ENCODE data around the gene ELK1.
"Not testable (repeated sequence)": the region's sequence is repeated elsewhere in the genome, so short reads cannot be mapped to it uniquely, and the experiment has no call there.

The ELK1 gene
- total RNA-seq: 18.1 to 67.5 (median 41.7) reads per million in 9 experiments

- H3K36me3 Mint-ChIP-seq (ENCODE audit: insufficient read depth): peaks cover 31% of the 10 kb centered on the region
- no peaks in the 10 kb centered on the region for H3K9me3 Mint-ChIP-seq
- peak within 1 kb of the TSS; percentile 92 to 94 for H3K4me3 Mint-ChIP-seq
- ATAC-seq (replicated peaks) (peak; percentile 86), DNase-seq (peak; percentile 79 to 85 (median 83))
- peak within 1 kb of the TSS; percentile 94 to 96 for H3K27ac Mint-ChIP-seq
- H3K4me1 Mint-ChIP-seq (ENCODE audit: low read depth in 2 of 2): peaks cover 30 to 36% of the 10 kb centered on the region in 2 donors
- no peaks in the 10 kb centered on the region for H3K27me3 Mint-ChIP-seq
These were observed at the start of gene ELK1 for GRCh38 chrX:47650164-47651042. Gene ELK1, minus strand, starts transcription at chrX:47650563. Its CDS starts 9,122 bp downstream, at chrX:47641441.

GRCh38 chrX:47697181-47697580 is 46.8 kb upstream of the ELK1 start:
- H3K4me3 Mint-ChIP-seq: no peak overlapping the region
- DNase-seq: no peak
- H3K27ac Mint-ChIP-seq: no peak overlapping the region
- H3K9me3 Mint-ChIP-seq: no peaks in the 10 kb centered on the region
- no peak for ATAC-seq (replicated peaks)
- H3K27me3 Mint-ChIP-seq: peaks cover 0 to 6% of the 10 kb centered on the region in 2 donors
- H3K4me1 Mint-ChIP-seq (ENCODE audit: low read depth in 2 of 2): no peaks in the 10 kb centered on the region
- H3K36me3 Mint-ChIP-seq (ENCODE audit: insufficient read depth): no peaks in the 10 kb centered on the region

- no peaks in the 10 kb centered on the region for H3K4me1 Mint-ChIP-seq (ENCODE audit: low read depth in 2 of 2)
- H3K36me3 Mint-ChIP-seq (ENCODE audit: insufficient read depth): no peaks in the 10 kb centered on the region
- no peak for DNase-seq
- no peak overlapping the region for H3K4me3 Mint-ChIP-seq
- H3K27ac Mint-ChIP-seq: no peak overlapping the region
- H3K9me3 Mint-ChIP-seq: no peaks in the 10 kb centered on the region
- ATAC-seq (replicated peaks): no peak
- peaks cover 15 to 18% of the 10 kb centered on the region in 2 donors for H3K27me3 Mint-ChIP-seq
These were observed 39.8 kb upstream of the ELK1 start for GRCh38 chrX:47690175-47690574.

- no peak for DNase-seq
- ATAC-seq (replicated peaks): no peak
These were observed 36.9 kb upstream of the ELK1 start for GRCh38 chrX:47687263-47687662.

GRCh38 chrX:47683829-47684205 is 33.5 kb upstream of the ELK1 start:
- no peak overlapping the region for H3K4me3 Mint-ChIP-seq
- ATAC-seq (replicated peaks) (no peak), DNase-seq (no peak)
- H3K9me3 Mint-ChIP-seq: no peaks in the 10 kb centered on the region
- peaks cover 4% of the 10 kb centered on the region for H3K36me3 Mint-ChIP-seq (ENCODE audit: insufficient read depth)
- H3K27me3 Mint-ChIP-seq: peaks cover 24 to 41% of the 10 kb centered on the region in 2 donors
- no peaks in the 10 kb centered on the region for H3K4me1 Mint-ChIP-seq (ENCODE audit: low read depth in 2 of 2)
- H3K27ac Mint-ChIP-seq: no peak overlapping the region

More at GRCh38 chrX:47687263-47687662, 36.9 kb upstream of the ELK1 start:
- Mint-ChIP-seq H3K36me3 (ENCODE audit: insufficient read depth) (peaks cover 4% of the 10 kb centered on the region), H3K4me3 (no peak overlapping the region), H3K9me3 (no peaks in the 10 kb centered on the region), H3K27me3 (peaks cover 22 to 29% of the 10 kb centered on the region in 2 donors), H3K27ac (no peak overlapping the region), H3K4me1 (ENCODE audit: low read depth in 2 of 2) (no peaks in the 10 kb centered on the region)

- Mint-ChIP-seq H3K36me3 (ENCODE audit: insufficient read depth) (peaks cover 4% of the 10 kb centered on the region), H3K4me3 (no peak overlapping the region), H3K27me3 (peaks cover 23 to 44% of the 10 kb centered on the region in 2 donors), H3K27ac (no peak overlapping the region), H3K9me3 (no peaks in the 10 kb centered on the region), H3K4me1 (ENCODE audit: low read depth in 2 of 2) (no peaks in the 10 kb centered on the region)
- no peak for ATAC-seq (replicated peaks)
- DNase-seq: no peak
These were observed 32.9 kb upstream of the ELK1 start for GRCh38 chrX:47683184-47683828.

GRCh38 chrX:47675959-47676859 is 25.8 kb upstream of the ELK1 start:
- ATAC-seq (replicated peaks); H3K4me3 Mint-ChIP-seq; DNase-seq; H3K36me3 Mint-ChIP-seq (ENCODE audit: insufficient read depth); H3K4me1 Mint-ChIP-seq (ENCODE audit: low read depth in 2 of 2); H3K9me3 Mint-ChIP-seq; H3K27ac Mint-ChIP-seq: not testable (repeated sequence)
- peaks cover 7 to 22% of the 10 kb centered on the region in 2 donors for H3K27me3 Mint-ChIP-seq

GRCh38 chrX:47674776-47675175 is 24.4 kb upstream of the ELK1 start:
- no peak overlapping the region for H3K4me3 Mint-ChIP-seq
- H3K27ac Mint-ChIP-seq: no peak overlapping the region
- no peak for ATAC-seq (replicated peaks)
- DNase-seq: no peak
- H3K27me3 Mint-ChIP-seq: peaks cover 7 to 20% of the 10 kb centered on the region in 2 donors
- H3K4me1 Mint-ChIP-seq (ENCODE audit: low read depth in 2 of 2): no peaks in the 10 kb centered on the region
- no peaks in the 10 kb centered on the region for H3K9me3 Mint-ChIP-seq
- no peaks in the 10 kb centered on the region for H3K36me3 Mint-ChIP-seq (ENCODE audit: insufficient read depth)

GRCh38 chrX:47665797-47666196 is 15.4 kb upstream of the ELK1 start:
- not testable (repeated sequence) for H3K27me3 Mint-ChIP-seq; ATAC-seq (replicated peaks); H3K36me3 Mint-ChIP-seq (ENCODE audit: insufficient read depth); H3K27ac Mint-ChIP-seq; DNase-seq; H3K4me1 Mint-ChIP-seq (ENCODE audit: low read depth in 2 of 2); H3K4me3 Mint-ChIP-seq; H3K9me3 Mint-ChIP-seq

GRCh38 chrX:47664737-47665136 is 14.4 kb upstream of the ELK1 start:
- H3K36me3 Mint-ChIP-seq (ENCODE audit: insufficient read depth): no peaks in the 10 kb centered on the region
- DNase-seq (no peak), ATAC-seq (replicated peaks) (no peak)
- H3K4me1 Mint-ChIP-seq (ENCODE audit: low read depth in 2 of 2): peaks cover 0 to 2% of the 10 kb centered on the region in 2 donors
- H3K9me3 Mint-ChIP-seq: no peaks in the 10 kb centered on the region
- no peak overlapping the region for H3K4me3 Mint-ChIP-seq
- no peaks in the 10 kb centered on the region for H3K27me3 Mint-ChIP-seq
- no peak overlapping the region for H3K27ac Mint-ChIP-seq

- DNase-seq: no peak
- Mint-ChIP-seq H3K36me3 (ENCODE audit: insufficient read depth) (peaks cover 14% of the 10 kb centered on the region), H3K4me1 (ENCODE audit: low read depth in 2 of 2) (peaks cover 6 to 7% of the 10 kb centered on the region in 2 donors), H3K9me3 (no peaks in the 10 kb centered on the region), H3K4me3 (no peak overlapping the region), H3K27ac (no peak overlapping the region), H3K27me3 (no peaks in the 10 kb centered on the region)
- ATAC-seq (replicated peaks): no peak
These were observed 11.8 kb upstream of the ELK1 start for GRCh38 chrX:47662144-47662657.

- peaks cover 6 to 7% of the 10 kb centered on the region in 2 donors for H3K4me1 Mint-ChIP-seq (ENCODE audit: low read depth in 2 of 2)
- DNase-seq (no peak), ATAC-seq (replicated peaks) (no peak)
- H3K4me3 Mint-ChIP-seq: no peak overlapping the region
- no peaks in the 10 kb centered on the region for H3K9me3 Mint-ChIP-seq
- no peaks in the 10 kb centered on the region for H3K27me3 Mint-ChIP-seq
- H3K36me3 Mint-ChIP-seq (ENCODE audit: insufficient read depth): peaks cover 21% of the 10 kb centered on the region
- H3K27ac Mint-ChIP-seq: no peak overlapping the region
These were observed 11.2 kb upstream of the ELK1 start for GRCh38 chrX:47661539-47661938.

- ATAC-seq (replicated peaks): no peak
These were observed 9.0 kb upstream of the ELK1 start for GRCh38 chrX:47659421-47659726.

More at GRCh38 chrX:47659421-47659726, 9.0 kb upstream of the ELK1 start:
- H3K4me3 Mint-ChIP-seq: peak overlapping the region; percentile 87
- peaks cover 6 to 7% of the 10 kb centered on the region in 2 donors for H3K4me1 Mint-ChIP-seq (ENCODE audit: low read depth in 2 of 2)
- DNase-seq: no peak
- H3K36me3 Mint-ChIP-seq (ENCODE audit: insufficient read depth): peaks cover 42% of the 10 kb centered on the region
- H3K9me3 Mint-ChIP-seq: no peaks in the 10 kb centered on the region
- peak overlapping the region; percentile 96 to 98 for H3K27ac Mint-ChIP-seq
- H3K27me3 Mint-ChIP-seq: no peaks in the 10 kb centered on the region
